Stimulated activated naive CD4-positive, alpha-beta T cell (primary cell): ENCODE measurements around the gene FMNL3.
"Not testable (repeated sequence)": the region's sequence is repeated elsewhere in the genome, so short reads cannot be mapped to it uniquely, and the experiment has no call there.

ENCODE experiments used
- DNase-seq, 6 experiments: peaks; one replicate each; lab custom pipeline; 2025; lab: John Stamatoyannopoulos, UW

FMNL3 gene

DNA sequence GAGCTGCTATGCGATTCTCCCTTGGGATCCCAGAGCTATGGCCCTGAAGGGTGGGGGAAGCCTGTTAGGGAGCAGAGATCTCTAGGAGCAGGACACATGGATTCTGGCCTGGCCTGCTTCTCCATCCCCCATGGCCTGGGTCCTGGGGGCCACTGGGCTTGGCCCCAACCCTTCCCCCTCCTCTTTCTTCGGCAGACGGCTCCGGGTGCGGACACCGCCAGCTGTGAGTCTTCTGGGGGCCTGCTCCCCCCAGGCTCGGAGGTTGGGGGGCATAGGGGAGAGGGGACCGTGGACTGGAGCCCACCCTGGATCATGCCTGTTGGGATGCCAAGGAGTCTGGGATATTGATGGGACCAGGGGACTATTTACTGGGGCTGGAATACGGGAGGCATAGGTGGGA, 74.8 kb downstream of the FMNL3 start:
- DNase-seq = no peak

DNA sequence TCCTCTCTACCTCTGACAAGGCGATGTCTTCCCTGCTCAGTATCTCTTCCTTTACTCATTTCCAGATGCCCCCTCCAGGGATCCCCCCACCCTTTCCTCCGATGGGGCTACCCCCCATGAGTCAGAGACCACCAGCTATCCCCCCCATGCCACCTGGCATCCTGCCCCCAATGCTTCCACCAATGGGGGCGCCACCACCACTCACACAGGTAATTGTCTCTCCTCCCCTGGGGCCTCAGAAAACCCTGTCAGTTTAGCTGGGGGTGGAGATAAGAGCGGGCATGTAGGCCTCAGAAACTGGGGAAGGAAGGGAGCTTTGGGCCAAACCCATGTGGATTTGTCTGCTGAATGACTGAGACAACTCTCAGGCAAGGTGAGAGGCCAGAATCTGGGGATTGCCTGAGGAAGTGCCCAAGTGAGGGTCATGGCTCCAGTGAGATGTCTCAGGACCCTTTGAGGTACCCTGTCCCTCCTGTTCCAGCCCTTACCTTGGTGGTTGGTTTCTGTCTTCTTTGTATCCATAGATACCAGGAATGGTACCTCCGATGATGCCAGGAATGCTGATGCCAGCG, 75.8 kb downstream of the FMNL3 start:
- DNase-seq = no peak

DNA sequence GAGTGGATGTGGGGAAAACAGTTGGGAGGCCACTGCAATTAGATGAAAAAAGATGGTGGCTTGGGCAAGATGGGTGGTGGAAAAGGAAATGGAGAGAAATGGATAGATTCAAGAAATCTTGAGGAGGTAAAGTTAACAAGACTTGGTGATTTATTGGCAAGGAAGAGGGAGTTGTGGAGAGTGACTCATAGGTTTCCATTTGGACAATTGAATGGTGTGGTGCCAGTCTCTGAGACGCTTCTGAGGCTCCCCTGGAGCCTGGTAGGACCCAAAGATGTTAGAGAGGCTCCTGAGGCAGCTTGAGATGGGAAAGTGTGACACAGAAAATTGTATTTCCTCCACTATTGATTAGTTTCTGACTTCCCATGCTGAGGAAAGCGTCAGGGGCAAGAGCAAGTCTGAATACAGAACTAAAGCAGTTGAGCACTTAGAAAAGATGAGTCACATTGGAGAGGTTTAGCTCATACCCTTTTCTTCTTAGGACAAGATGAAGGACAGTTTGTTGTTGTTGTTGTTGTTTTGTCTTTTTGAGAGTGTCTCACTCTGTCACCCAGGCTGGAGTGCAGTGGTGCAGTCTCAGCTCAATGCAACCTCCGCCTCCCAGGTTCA, 79.3 kb downstream of the FMNL3 start:
- no peak for DNase-seq

DNA sequence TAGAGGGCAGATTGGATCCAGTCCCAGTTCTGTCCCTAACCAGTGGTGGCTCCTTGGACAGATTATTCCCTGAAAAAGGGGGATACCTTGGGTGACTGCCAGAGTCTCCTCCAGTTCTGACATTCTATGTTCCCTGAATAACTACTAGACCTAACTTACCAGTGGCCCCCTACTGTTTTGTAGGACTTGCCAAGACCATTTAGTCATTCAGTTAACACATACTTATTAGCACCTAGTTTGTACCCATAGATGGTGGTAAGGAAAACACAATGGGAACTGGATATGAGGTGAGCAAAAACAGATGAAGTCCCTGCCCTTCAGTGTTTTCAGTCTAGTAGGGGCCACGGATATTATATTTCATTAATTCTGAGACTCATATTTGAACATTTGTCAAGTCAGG, 80.4 kb downstream of the FMNL3 start:
- no peak for DNase-seq

DNA sequence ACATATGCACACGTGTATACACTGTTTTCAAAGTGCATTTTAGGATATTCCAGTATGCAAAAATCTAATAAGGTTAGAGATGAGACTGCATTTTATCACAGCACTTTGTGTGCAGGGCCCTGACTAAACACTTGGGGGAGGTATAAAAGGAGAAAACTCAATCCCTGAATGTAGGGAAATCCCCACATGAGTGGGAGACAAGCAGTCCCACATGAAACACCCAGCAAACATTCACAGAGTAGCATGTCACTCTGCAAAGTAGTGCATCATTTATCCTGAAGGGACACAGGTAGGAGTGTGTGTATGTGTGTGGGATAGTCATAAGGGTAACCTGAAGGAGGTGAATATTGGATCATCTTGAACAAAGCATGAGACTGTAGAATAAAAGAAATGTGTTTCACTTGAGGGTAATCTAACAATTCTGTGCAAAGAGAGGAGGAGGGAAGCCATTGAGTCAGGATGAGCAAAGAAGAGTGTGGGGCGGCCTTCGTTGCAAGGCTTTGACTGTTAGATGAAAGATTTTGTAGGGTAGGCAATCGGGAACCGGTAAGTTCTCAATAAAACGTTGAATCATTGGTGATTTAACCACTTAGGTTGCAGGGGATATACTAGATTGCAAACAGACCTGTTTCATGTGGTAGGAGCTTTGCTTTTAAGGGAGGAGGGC, 80.9 kb downstream of the FMNL3 start:
- peak in 1 of 6 experiments; percentile 19 for DNase-seq

DNA sequence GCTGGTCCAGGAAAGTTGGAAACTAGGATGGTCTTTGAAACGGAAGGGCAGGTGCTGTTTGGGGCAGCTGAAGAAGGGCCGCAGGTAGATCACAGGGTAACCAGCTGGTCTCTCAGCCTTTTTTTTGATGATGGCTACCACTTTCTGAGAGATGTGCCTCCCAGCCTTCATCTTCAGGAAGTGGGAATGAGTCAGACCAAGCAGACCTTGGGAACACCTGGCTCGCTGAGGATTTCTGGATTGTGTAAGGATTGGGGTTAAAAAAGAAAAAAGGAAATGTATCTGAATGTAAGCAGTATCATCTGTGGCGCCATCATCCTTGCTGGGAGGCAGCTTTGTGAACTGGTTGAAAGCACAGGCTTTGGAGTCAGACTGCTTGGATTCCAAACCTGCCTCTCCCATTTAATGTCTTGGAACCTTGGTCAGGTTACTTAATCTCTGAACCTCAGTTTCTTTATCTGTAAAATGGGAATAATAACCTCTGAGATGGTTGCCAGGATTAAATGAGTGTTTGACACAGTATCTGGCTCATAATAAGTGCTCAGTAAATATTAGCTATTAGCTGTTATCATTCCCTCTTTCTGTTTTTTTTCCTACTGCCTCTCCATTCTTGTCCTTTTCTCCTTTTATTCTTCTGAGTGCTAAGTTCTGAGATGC, 82.2 kb downstream of the FMNL3 start:
- peak in 1 of 6 experiments; percentile 3 for DNase-seq

DNA sequence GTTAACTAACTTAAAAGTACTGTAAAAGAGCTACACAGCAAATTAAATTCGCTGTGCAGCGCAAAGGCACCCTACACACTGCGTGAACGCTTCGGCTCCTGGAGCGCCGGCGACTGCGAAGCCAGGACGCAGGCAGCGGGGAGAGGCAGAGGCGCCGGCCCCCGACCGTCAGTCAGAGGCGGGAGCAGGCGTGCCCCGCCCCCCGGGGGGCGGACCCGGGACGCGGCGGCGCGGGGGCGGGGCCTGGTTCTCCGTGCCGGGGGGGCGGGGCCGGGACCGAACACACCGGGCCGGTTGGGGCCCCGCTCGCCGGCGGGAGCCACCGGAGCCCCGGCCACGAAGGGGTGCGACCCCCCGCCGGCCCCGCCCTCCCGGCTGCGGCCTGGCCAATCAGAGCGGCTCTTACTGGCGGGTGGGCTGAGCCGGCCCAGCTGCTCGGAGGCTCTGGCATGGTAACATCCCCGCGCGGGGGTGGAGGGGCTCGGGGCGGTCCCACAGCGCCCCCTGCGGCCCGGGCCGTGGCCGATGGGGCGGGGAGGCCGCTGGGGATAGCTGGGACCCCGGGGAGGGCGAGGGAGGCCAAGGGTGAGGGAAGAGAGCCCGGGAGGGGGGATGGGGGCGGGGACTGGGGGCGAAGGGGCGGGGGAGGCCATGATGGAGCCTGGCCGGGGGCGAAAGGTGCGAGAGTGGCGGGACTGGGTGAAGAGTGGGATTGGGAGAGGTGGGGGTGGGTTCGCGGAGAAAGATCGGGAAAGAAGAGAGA, 83.9 kb downstream of the FMNL3 start, which contains the start of gene PRPF40B:
Gene PRPF40B (plus strand): TSS at position 420 of the 763 bp plus-strand sequence. CDS start 30 bp downstream, at position 450.
- peak; percentile 84 to 95 (median 90) for DNase-seq

DNA sequence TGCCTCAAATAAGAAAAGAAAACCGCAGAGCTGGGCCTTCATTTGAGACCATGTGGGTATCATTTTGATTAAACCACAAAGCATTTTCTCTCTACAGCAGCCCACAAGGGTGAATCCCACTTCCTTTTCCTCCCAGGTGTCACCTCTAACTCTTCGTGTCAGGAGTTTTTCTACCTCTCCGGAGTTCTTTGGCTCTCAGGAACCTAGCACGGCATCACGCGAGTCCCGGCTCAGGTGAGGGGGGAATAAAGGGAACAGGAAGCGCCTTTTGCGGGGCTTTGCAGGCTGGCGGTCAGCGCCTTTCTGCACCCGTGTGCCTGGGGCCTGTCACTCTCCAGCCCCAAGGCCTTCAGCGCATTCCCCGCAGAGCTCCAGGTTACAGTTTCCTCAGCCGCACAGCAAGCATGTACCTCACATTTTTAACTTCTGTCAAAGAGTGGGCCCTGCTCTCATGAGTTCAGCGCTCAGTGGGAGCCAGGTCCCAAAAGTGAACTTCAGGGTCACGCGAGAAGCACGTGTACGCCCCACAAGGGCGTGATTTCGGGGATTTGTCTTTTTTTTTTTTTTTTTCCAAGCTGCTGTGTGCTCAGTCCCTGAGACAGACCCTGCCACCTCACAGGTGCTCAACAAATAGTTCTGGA, 84.6 kb downstream of the FMNL3 start:
- peak in 5 of 6 experiments; percentile 45 to 64 (median 61) for DNase-seq

DNA sequence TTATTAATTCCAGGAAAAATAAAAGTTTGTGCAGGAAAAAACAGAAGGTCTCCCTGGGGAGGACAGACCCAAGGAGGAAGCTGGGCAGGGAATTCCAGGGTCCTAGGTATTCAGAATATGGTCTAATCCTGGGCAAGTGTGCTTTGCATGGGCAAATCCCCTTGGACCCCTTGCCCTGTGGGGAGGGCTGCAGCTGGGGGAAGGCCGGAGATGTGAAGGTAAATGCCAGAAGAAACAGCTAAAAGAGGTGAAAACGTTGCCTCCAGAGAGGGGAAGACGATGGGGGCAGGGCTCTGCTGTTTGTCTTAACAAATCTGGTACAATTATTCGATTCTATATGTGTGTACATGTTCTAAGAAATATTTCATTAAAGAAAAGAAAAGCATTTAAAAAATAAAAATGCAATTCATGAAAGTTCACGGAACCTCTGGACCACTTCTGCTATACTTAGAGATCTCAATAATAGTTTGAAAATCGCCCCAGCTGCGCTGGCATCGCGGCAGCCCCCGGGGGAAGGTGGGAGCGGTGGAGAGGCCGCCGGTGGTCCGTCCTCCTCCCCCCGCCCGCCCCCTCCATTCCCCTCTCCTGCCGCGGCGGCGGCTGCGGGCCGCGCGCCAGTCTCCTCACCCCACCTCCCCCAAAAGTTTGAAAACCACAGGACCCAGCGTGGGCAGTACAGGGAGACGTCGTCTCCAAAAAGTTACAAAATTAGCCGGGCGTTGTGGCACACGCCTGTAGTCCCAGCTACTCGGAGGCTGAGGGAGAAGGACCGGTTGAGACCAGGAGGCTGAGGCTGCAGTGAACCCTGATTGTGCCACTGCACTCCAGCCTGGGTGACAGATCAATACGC, 85.3 kb downstream of the FMNL3 start:
- DNase-seq = no peak

DNA sequence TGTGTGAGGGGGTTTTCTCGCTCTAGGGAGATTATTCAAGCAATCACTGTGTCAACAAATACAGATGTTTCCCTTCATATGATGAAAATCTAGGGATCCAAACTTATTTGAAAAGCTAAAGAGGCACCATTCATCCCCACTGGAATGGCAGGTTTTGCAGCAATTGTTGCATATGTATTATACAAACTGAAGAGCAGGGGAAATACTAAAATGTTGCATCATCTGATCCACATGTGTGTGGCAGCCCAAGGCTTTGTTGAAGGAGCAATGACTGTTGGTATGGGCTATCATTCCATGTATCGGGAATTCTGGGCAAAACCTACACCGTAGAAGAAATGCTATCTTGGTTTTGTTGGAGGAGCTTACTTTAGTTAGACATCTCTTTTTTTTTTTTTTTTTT, 87.9 kb downstream of the FMNL3 start:
- DNase-seq = no peak

DNA sequence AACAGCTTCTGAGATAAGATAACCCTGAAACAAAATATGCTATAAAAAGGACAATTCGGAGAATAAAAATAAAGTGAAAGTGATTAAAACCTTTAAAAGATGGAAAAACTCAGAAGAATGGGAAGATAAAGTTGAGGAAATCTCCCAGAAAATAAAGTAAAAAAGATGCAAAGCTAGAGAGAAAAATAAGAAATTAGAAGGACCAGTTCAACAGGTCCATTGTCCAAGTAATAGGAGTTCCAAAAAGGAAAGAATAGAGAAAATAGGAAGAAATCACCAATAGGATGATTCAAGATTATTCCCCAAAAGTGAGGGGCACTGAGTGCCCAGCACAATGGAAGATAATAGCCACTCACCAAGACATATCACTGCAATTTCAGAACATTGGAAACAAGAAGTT, 88.6 kb downstream of the FMNL3 start:
- no peak for DNase-seq

DNA sequence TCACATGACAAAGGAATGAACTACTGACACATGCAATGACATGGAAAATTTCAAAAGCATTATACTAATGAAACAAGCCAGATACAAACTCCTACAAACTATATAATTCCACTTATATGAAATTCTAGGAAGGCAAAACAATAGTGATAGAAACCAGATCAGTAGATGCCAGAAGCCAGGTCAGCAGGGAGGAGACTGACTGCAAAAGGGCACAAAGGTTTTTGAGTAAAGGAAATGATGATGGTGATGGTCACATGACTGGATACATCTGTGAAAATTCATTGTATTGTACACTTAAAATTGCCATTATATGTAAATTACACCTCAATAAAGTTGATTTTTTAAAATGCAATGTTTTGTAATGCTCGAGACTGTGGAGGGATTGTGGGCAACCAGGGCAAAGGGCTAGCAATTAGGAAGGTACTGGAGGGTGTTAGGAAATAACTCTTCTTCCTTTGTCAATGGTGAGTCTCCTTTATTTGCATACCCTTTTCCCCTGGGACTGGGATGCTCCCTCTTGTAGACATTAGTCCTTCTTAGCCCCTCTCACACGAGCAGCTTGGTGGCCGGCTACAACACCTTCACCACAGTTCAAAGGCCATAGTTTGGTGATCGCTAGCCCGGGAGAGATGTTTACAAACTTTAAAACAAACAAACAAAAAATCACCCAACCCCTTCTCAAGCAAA, 90.5 kb downstream of the FMNL3 start:
- no peak for DNase-seq

DNA sequence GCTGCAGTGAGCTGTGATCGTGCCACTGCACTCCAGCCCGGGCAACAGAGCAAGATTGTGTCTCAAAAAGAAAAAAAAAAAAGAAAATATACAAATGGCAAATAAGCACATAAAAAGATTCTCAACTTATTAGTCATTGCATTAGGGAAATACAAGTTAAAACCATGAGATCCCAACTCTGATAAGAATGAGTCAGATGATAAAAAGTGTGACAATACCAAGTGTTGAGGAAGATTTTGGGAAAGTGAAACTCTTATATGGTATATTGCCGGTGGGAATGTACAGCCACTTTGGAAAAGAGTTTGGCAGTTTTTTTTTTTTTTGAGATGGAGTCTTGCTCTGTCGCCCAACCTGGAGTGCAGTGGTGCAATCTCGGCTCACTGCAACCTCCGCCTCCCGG, 91.5 kb downstream of the FMNL3 start:
- DNase-seq = no peak

DNA sequence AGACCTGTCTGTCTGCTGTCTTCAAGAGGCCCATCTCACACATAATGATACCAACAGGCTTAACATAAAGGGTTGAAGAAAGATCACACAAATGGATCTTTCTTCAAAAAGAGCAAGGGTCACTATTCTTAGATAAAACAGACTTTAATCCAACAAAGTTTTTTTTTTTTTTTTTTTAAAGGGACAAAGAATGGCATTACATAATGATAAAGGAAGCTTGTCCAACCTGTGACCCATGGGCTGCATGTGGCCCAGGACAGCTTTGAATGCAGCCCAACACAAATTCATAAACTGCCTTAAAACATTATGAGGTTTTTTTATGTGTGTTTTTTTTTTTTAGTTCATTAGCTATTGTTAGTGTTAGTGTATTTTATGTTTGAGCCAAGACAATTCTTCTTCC, 95.0 kb downstream of the FMNL3 start:
- DNase-seq = no peak

DNA sequence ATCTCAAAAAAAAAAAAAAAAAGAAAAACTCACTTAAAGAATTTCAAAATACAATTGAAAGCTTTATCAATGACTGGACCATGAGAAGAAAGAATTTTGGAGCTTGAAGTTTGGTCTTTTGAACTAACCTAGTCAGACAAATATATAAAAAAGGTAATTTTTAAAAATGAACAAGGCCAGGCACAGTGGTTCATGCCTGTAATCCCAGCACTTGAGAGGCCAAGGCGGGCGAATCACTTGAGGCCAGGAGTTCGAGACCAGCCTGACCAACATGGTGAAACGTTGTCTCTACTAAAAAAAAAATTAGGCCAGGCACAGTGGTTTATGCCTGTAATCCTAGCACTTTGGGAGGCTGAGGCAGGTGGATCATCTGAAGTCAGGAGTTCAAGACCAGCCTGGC, 96.4 kb downstream of the FMNL3 start:
- not testable (repeated sequence) for DNase-seq

DNA sequence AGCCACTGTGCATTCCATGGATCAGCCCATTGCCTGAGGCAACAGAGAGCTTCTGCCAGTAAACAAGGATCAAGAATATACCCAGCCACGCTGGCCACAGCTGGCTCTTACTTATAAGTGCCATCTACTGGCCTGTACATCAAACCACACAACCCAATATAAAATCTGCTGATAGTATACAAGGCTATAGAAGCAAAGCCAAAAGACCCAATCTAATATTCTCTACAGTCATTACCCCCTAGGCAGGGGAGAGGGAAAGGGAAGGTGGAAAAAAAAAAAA, 97.4 kb downstream of the FMNL3 start:
- no peak for DNase-seq

DNA sequence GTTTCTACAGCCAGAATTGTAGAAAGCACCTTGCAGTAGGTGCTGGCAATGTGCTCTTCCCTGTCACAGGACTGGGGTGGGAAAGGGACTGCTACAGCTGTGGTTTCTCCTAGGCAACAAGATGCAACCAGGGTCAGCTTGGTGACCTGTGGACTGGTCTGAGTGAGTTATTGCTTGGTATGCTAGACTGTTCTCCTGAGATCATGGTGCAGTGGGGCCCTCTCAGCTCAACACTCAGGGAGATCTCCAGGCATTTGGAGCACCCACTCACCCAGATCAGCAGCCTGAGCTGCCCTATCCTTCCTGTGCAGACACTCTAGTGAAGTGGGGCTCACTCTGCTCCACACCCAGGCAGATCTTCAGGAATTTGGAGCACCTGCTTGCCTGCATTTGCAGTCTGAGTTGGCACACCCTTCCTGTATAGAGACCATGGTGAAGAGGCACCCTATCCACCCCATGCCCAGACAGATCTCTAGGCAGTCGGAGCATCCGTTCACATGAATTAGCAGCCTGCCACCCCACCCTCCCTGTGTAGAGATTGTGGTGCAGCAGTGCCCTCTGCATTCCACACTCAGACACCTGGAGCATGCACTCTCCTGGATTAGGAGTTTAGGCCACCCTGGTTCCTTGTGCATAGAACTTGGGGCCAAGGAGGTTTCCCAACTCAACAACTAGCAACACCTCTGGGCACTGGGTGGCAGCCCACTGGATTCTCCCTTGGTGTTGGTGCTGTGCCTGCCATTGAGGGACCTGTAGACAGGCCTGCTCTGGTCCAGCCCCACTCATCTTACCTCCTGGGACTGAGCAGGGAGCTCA, 97.9 kb downstream of the FMNL3 start:
- DNase-seq = no peak

DNA sequence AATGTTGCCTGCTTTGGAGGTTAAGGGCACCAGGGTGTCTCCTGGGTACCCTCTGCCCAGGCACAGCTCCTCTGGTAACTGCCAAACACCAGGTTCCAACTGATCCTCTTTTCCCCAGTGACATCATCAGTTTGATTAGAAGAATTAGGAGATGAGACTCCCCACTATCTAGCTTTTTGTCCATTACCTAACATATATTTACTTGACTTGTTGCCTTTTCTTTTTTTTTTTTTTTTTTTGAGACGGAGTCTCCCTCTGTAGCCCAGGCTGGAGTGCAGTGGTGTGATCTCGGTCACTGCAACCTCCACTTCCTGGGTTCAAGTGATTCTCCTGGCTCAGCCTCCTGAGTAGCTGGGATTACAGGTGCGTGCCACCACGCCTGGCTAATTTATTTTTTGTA, 101.7 kb downstream of the FMNL3 start, which contains the start of gene FAM186B:
Gene FAM186B (minus strand): TSS at position 101 of the 400 bp plus-strand sequence. CDS start 162 bp downstream, outside the sequence.
- DNase-seq = not testable (repeated sequence)

DNA sequence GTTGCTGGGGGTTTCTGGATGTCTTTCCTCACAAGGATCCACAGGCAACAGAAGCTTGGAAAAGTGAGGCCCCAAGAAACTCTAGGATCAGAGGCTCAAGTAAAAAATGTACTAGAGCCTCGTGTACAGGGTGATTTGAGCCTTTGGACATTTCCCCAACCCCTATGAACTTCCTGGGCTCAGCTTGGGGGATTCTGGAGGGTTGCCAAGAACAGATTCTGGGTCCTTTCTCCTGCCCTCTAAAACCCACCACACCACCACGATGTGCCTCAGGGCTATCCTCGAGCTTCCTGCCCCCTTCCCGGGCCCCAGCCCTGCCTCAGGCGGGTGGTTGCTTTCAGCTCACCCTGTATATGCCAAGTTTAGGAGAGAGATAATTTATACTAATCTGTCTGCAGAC, 102.3 kb downstream of the FMNL3 start:
- no peak for DNase-seq
